Thyroid gland (tissue), 4 donors: ENCODE data around the gene SORCS2.

Source experiments
- CTCF ChIP-seq, 6 experiments: fragments of 200-600 bp in 3 of 6; fragments of 450-650 bp in 3 of 6; sonication (generic) in 3 of 6; IDR thresholded peaks; one replicate each; pipeline ENCODE4 v1.5.1; 2016 to 2019; ENCODE audit warnings: antibody characterized with exemption in 6 of 6, mild to moderate bottlenecking in 2 of 6, inconsistent platforms in 1 of 6, moderate library complexity in 1 of 6
- POLR2A ChIP-seq, 2 donors: fragments of 450-650 bp; IDR thresholded peaks; one replicate each; pipeline ENCODE4 v1.6.1; 2017; ENCODE audit warnings: antibody characterized with exemption in 2 of 2, mild to moderate bottlenecking in 2 of 2, moderate library complexity in 1 of 2

- TF ChIP-seq CTCF (IDR thresholded peaks at IDR 0.05) (no peak), POLR2A (IDR thresholded peaks at IDR 0.05) (no peak)
These were observed 44.0 kb upstream of the SORCS2 start for GRCh38 chr4:7148337-7148736.
